HS-5 (cell line): Measurements from ENCODE around the gene CCSER2.
"Not testable (repeated sequence)": the region's sequence is repeated elsewhere in the genome, so short reads cannot be mapped to it uniquely, and the experiment has no call there.

Source experiments
- DNase-seq: peaks from one replicate; pipeline ENCODE4 v3.0.0-alpha.2; 2012; ENCODE audit warnings: low read depth

The CCSER2 gene

DNA sequence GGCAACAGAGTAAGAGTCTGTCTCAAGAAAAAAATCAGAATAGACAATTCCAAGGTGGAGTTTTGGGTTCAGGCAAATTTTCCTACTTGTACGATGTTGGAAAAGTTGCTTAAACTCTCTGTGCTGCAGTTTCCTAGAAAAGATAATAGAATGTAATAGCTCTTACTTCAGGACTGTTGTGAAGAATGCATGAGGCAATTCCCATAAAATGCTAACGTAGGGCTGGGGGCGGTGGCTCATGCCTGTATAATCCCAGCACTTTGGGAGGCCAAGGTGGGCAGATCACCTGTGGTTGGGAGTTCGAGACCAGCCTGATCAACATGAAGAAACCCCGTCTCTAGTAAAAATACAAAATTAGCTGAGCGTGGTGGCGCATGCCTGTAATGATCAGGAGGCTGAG, 121.0 kb downstream of the CCSER2 start:
- DNase-seq, result not testable (repeated sequence)

DNA sequence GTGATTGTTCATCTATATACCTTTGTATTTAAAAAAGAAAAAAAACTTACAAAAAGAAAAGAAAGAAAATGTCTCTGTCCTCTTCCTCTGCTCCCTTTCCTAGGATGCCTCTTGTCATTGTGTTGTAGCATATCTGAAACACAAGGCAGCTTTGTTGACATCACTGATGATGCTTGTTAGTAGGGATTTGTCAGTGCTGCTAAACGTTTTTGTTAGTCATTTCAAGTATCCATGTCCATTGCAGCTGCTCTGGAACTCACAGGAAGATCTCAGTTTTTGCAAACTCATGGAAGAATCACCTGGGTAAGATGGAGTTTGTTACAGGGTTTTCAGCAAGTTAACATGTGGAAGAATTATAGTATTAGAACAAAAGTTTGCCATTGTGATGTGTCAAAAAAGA, 123.6 kb downstream of the CCSER2 start:
- DNase-seq, result no peak

DNA sequence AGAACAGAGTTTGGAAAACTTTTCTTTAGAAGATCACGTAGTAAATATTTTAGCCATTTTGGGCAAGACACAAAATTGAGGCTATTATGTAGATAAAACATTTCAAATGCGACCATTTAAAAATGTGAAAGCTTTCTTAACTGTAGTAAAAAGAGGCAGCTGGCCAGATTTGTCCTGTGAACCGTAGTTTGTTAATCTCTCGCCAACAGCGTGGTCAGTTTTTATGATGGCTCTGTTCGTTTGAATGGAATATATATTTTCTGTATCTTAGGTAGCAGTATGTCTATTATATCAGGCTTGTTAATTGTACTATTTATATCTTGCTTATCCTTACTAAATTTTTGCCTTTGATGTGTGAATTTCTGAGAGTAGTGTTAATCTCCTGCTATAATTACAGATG, 124.9 kb downstream of the CCSER2 start:
- DNase-seq, result no peak

DNA sequence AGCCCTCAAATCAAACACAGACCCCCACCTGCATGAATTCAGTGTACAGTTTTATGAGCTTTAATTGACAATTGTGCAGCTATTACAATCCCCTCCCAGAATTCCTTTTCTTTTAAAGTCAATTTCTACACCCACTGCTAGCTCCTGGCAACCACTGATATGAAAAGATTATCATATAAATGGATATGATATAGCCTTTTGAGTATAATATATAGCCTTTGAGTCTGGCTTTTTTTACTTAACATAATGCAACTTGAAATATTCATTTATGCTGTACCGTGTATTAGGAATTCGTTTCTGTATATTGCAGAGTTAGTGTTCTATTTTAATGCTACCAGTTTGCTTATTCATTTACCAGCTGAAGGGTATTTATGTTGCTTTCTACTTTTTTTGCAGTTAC, 127.7 kb downstream of the CCSER2 start:
- DNase-seq, result no peak

DNA sequence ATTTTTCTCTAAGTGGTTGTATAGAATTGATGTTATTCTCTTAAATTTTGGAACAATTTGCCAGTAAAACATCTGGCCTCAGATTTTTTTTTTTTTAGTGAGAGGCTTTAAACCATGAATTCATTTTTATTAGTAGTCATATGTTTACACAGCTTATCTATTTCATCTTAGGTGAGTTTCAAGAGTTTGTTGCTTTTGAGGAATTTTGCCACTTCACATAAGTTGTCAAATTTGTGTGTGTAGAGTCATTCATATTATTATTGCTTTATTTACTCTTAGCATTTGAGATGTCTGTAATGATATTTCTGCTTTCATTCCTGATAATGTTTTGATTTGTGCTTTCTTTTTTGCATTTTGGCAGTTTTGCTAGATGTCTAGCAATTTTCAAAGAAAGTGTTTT, 132.1 kb downstream of the CCSER2 start:
- no peak for DNase-seq

DNA sequence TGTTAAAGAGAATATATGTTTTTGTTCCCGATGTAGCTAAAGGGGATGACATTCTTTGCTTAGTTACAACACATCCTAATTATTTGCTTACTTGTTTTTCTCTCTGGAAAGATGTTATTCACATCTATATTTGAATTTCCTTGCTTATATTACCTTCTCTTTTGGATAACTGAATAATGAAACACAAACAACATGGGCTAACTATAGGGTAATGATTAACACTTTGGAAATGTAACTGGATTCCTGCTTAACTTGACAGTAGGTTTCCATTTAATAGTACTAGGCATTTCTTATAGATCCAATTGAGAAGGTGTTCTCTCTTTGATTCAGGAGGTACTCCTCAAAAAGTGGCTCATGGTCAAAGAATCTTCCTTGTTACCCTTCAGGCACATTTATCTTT, 141.1 kb downstream of the CCSER2 start:
- no peak for DNase-seq

DNA sequence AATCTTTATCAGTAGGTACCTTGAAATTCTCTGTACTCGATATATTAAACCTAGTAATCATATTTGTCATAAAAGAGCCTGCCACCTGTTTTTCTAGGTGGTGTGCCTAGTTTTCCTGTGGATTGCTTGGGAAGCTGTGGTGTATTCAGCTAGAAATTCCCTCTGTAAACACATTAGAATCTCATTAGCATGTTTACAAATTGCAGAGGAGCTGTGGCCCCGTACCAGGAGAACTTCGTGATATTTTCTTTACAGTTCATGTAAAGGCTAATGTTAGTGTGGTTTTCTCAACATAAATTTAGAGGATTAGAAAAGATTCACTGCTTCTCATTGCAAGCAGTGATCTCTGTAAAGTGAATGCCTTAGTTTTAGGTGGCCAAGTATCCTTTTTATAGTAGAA, 144.7 kb downstream of the CCSER2 start:
- no peak for DNase-seq

DNA sequence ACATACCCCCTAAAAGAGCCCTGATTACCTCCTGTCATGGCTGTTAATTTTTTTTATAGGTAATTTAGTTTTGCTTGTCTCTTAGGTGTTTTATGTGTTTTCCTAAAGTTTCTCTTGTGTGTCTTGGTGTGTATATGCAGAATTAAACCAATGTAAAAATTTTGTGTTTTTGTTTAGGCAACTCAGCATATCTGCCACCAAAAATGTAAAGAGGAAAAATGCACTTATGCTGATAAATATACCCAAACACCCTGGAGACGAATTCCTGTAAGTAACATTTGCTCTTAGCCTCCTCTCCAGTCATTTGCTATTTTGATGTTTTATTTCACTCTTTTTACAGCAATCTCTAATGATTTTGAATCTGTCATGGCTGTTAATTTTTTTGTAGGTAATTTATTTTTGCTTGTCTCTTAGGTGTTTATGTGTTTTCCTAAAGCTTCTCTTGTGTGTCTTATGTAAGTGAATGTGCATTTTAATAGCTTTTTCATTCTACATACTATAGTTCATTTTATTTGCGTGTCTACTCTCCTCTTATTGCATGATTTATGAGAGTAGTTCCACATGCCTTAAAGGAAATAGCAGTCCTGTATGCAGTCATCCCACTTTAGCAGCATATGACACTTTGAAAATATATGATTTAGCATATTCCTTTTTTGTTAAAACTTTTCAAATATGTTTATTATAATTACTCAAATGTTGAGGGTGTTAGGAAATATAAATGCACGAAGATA, 149.2 kb downstream of the CCSER2 start:
- DNase-seq, result no peak

DNA sequence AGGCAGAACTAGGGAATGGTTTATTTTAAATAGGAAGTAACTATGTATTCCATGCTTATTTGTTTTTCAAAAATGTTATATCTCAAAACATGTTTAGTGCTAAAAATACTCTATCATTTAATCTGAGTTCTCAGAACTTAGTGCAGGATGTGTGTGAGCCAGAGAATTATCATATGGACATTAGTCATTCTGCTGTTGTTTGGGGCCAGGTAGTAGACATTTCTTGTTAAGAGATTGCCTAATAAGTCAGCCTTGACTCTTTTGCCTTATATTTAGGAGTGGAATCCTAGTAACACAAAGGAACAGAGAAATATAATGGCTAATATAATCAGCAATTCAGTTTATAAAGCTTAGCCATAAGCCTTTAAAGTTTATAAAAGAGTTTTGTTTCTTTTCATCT, 149.8 kb downstream of the CCSER2 start:
- DNase-seq, result no peak

DNA sequence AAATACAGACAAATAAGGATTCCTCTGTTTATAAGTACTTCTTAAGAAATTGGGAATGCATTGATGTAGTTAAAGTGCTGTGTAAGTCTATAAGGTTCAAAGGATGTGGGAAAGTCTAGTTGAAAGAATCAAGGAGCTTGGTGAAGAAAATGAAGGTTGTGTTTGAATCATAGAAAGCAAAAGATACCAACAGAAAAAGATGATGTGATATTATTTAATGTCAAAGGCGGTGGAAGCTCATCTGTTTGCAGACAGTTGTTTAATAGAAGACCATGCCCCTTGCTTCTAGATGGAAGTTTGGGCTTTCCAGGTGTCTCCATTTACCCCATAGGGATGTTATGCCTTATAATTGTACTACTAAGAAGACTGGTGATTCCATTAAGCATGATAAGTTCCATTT, 150.3 kb downstream of the CCSER2 start:
- DNase-seq, result no peak

DNA sequence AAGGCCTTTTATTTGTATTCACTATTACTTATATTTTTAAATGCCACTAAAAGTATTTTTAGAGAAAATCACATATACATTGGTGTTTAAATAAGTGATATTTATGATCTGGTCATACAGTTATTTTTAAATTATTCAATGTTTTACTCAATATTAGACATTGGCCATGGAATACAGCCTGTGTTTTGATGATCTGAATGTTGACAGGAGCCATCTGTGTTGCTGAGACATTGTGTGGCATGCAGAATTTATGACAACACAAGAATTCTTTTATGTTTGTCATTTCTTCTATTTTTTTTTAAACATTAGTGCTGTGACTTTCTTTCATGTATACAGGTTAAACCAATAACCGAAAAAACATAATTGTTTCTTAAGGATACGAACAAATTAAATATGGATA, 156.2 kb downstream of the CCSER2 start:
- no peak for DNase-seq

DNA sequence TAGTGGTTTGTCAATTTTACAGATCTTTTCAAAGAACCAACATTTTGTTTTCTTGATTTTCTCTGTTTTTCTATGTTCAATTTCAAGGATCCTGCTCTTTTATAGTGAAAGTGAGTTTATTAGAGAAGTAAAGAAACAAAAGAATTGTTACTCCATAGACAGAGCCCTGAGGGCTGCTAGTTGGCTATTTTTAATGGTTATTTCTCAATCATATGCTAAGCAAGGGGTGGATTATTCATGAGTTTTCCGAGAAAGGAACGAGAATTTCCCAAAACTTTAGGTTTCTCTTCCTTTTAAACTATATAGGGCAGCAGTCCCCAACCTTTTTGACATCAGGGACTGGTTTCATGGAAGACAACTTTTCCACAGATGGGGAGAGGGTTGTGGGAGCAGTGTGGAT, 165.0 kb downstream of the CCSER2 start:
- DNase-seq, result no peak

DNA sequence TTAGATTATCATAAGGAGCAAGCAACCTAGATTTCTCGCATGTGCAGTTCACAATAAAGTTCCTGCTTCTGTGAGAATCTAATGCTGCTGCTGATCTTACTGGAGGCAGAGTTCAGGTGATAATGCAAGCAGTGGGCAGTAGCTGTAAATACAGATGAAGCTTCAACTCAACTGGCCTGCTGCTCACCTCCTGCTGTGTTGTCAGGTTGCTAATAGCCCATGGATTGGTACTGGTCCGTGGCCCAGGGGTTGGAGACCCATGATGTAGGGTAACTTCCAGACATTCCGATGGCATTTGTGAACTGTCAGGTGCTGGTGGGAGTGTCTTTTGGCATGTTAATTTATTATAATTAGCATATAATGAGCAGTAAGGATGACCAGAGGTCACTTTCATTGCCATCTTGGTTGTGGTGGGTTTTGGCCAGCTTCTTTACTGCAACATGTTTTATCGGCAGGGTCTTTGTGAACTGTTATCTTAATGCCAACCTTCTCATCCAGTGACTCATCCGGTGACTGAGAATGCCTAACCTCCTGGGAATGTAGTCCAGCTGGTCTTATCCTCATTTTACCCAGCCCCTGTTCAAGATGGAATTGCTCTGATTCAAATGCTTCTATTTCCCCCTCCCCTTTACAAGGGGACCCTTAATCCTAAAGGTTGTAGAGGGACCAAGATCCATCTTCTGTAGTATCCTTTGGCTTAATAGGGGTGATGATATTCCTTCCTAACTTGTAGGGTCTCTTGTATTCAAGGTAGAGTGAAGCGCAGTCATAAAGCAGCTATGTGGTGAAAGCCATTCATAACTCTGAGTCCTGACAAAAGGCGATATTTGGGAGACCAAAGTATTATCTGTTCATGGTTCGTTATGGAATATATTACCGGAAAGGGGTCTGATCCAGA, 165.8 kb downstream of the CCSER2 start:
- peak; percentile 69 for DNase-seq

DNA sequence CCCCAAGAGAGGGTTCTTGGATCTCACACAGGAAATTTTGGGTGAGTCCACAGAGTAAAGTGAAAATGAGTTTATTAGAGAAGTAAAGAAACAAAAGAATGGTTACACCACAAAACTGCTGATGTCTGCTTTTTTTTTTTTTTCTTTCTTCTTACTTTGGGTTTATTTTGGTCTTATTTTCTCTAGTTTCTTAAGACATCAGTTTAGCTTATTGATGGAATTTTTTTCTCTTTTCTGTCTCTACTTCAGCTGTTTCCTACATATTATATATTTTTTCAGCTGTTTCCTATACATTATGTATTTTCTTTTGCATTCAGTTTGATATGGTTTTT, 166.4 kb downstream of the CCSER2 start:
- DNase-seq, result no peak

DNA sequence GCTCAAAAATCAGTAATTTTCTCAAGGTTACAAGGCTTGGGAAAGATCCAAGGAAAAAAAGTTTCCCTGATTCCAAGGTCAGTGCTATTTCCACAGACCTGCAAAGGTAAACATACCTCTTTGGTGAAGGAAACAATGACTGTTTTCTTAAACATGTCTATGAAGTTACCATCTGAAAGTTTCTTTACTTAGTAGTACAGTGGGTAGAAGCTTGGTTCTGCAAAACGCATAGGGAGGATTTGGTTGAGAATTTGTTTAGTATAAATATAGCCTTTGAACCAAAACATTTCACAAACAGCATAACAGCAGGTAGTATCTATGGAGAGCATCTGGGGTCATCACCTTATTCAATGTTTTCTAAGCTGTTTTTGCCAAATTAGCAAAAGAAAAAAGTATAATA, 169.6 kb downstream of the CCSER2 start:
- DNase-seq, result no peak

DNA sequence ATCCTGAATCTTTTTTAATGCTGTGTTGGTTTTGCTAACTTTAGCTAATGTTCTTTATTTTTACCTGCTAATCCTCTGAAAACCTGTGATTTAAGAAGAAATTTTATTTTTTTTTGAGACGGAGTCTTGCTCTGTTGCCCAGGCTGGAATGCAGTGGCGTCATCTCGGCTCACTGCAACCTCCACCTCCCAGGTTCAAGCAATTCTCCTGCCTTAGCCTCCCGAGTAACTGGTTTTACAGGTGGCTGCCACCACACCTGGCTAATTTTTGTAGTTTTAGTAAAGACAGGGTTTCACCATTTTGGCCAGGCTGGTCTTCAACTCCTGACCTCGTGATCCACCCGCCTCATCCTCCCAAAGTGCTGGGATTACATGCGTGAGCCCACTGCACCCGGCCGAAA, 170.7 kb downstream of the CCSER2 start:
- DNase-seq, result not testable (repeated sequence)

DNA sequence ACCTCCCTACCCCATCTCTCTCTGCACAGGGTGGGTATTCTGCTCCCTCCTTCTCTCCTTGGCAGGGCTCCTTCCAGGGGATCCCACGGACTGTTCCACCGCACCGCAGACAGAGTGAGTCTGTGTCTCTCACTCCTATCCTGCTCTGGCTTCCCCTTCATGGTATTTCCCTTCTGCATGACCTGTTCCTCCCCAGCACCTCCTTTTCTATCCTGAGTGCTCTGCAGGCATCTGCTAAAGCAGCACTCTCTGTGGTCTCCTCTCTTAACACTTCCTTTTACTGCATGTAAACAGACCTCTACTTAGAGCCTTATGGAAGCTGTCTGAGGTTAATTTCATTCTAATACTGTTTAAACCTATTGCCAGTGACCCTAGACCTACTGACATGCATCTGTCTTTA, 171.5 kb downstream of the CCSER2 start:
- DNase-seq, result no peak

DNA sequence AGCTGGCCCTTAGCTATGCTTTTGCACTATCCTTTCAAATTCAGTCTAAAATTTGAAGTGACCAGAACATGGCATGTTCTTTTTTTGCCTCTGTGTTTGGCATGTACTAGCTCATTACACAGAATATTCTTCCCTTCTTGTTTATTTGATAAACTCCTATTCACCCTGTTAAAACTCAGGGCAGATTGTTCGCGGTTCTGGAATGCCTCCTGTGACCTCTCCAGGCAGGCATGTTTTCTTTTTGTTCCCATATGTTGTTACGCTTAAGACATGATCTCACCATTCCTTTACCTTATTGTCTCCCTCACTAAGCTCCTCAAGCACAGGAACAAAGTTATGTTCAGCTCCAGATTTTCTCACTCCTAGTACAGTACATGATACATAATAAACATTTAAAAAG, 181.7 kb downstream of the CCSER2 start:
- peak; percentile 24 for DNase-seq

DNA sequence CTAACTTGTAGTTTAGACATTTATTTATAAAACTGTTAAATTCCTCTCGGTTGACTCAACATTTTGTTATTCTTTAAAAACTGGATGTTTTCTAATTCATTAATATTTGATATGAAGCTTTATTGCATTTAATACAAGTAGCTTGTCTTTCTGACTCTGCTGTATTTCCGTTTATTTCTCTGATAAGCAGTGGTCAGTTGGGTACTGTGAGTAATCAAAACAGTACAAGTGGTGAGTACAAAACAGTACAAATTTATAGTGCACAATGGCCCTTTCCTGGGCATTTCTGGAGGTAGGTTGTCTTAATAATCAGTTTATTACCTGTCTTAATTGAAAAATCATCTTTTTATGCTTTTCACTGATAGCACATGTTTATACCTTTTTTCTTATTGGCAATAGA, 182.7 kb downstream of the CCSER2 start:
- DNase-seq, result no peak

DNA sequence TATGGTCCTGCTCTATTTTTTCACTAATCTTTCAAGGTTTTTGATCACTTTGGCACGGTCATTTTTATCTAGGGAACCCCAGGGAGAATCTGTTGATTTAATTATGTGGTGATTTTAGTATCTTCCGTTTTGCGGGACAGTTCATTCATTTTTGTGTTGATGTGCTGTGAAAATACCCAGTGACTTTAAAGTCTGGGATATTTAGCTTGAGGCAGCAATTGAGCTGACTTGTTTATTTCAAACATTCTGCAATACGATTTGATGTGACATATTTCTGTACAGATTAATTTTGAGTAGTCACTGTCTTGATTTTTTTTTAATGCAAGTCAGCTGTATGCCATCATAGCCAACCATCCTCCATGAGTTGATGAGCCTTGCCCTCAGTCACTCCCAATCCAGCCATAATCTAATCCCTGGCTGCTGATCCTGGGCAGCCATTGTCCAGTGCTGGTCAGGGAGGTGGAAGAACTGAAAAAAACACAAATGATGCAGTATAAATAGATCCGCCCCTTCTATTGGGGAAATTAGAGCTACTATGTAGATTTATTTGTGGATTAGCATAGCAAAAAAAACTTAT, 183.4 kb downstream of the CCSER2 start:
- no peak for DNase-seq

DNA sequence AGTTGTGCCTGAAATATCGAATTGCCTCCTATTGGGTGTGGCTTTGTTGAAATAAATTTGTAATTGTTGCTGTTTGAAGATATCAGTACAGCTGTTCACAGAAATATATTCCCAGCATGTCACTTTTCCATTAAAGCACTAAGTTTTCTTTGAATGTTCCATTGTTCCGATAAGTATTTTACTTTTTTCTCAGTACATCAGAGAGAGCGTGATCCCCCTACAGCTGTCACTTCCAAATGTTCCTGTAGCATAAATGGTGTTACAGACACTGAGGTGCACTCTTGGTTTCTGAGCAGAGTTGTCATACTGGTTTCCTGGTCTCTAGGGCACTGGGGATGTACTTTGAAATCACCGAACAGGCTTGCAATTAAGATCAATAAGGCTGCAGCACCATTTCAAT, 189.2 kb downstream of the CCSER2 start:
- DNase-seq, result no peak

DNA sequence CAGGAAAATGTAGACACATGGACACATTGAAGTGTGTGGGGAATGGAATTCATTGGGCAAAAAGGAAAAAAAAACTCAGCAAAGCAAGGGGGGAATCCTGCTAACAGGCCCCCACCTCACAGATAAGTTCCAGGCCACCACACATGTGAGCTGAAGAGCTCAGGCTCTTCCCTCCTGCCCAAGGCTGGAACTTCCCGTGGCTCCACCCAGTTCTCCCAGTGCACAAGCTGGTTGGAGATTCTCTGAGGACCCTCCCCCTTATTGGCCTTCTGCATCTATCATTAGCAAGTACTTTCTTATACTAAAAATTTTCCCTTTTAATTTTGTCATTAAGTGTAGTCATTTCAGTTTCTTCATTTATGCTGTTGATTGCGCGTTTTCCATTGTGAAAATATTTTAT, 190.8 kb downstream of the CCSER2 start:
- DNase-seq, result no peak

DNA sequence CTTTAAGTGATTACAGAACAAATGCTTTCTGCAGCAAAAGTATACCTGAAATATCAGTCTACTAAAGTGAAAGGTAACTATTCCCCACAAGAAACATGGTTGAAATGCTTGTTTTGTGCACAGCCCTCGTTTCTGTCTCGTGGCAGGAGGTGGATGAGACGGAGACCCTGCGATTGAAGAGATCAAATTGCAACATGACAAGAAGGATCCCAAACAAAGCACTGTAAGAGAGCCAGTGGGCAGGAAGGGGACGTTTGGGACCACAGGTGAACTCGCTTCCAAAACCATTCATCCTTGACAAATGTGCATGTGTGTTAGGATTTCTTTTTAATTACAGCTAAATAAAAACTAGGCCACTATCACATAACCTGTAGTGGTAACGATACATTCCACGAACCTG, 192.6 kb downstream of the CCSER2 start:
- DNase-seq, result no peak
